Thymus (tissue), 11 donors: ENCODE measurements around the gene HID1. TPM values are rescaled to one million over a fixed set of nuclear protein-coding genes. Genes with fewer than 3 reads are reported as not detected.

Experiments used
- DNase-seq, 9 donors: peaks; one replicate each; pipeline ENCODE4 v3.0.0-alpha.2; 2013; ENCODE audit warnings: low spot score in 9 of 9, low read depth in 6 of 9, missing footprints in 1 of 9
- H3K27ac ChIP-seq, 2 donors: one replicate each; pipeline ENCODE4 v1.5.1; 2013; ENCODE audit warnings: control low read depth in 1 of 2, low read depth in 1 of 2, low read length in 1 of 2, mild to moderate bottlenecking in 1 of 2, moderate library complexity in 1 of 2
- H3K27me3 ChIP-seq, 2 donors: one replicate each; pipeline ENCODE4 v1.5.1; 2013; ENCODE audit warnings: low read length in 1 of 2; ENCODE audit not compliant: control insufficient read depth in 2 of 2, insufficient read depth in 1 of 2
- H3K36me3 ChIP-seq, 2 donors: one replicate each; pipeline ENCODE4 v1.5.1; 2013; ENCODE audit warnings: low read length in 1 of 2, mild to moderate bottlenecking in 1 of 2, moderate library complexity in 1 of 2; ENCODE audit not compliant: control insufficient read depth in 2 of 2, insufficient read depth in 2 of 2
- H3K4me1 ChIP-seq, 2 donors: one replicate each; pipeline ENCODE4 v1.5.1; 2013; ENCODE audit warnings: low read length in 2 of 2; ENCODE audit not compliant: control insufficient read depth in 2 of 2, insufficient read depth in 2 of 2
- H3K4me3 ChIP-seq, 2 donors: one replicate each; pipeline ENCODE4 v1.5.1; 2013; ENCODE audit warnings: low read length in 2 of 2, control low read depth in 1 of 2, mild to moderate bottlenecking in 1 of 2
- H3K9me3 ChIP-seq, 2 donors: one replicate each; pipeline ENCODE4 v1.5.1; 2013; ENCODE audit warnings: low read length in 1 of 2, mild to moderate bottlenecking in 1 of 2; ENCODE audit not compliant: control insufficient read depth in 2 of 2, insufficient read depth in 1 of 2
- WGBS: extraction: QIAGEN DNeasy Blood & Tissue Kit; methylation state at CpG from one replicate; pipeline ENCODE4 v1.1.7; 2013; 5-methylcytosine and 5-hydroxymethylcytosine counted together
- polyA plus RNA-seq: library from polyadenylated mRNA; stranded (reverse); fragments of 200-250 nt; gene quantifications from one replicate; pipeline ENCODE4 v1.2.3, GENCODE V29; 2013
- total RNA-seq: library from RNA; stranded (reverse); fragments of 120-200 nt; gene quantifications from one replicate; pipeline ENCODE4 v1.2.4, GENCODE V29; 2013
- donor health status: healthy.

HID1 gene
- total and polyA plus RNA-seq, 2 donors, result 1.3 to 9.9 TPM

DNA sequence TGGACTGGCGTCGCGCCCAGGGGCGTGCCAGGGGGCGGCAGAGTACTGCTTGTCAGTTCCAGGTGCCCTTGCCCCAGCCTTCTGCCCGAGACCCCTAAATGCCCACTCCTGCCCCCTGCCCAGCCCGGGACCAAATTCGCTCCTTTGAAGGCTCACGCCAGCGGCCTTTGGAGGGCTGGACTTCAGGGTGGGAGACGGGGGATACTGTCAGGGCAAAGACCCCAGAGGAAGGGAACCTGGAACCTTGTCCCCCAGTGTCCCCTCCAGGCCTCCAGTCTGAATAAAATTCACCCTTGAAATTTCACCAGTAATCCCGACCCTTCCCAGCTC lies 36.1 kb downstream of the HID1 start:
- H3K9me3 ChIP-seq, result peaks cover 1 to 4% of the 10 kb centered on the region in 2 donors
- no peak overlapping the region for H3K4me3 ChIP-seq
- 18% methylated on average over 12 of the region's 12 CpGs for WGBS
- H3K4me1 ChIP-seq, result no peaks in the 10 kb centered on the region
- DNase-seq, result no peak
- peaks cover 42 to 92% of the 10 kb centered on the region in 2 donors for H3K27me3 ChIP-seq
- no peak overlapping the region for H3K27ac ChIP-seq
- no peaks in the 10 kb centered on the region for H3K36me3 ChIP-seq

DNA sequence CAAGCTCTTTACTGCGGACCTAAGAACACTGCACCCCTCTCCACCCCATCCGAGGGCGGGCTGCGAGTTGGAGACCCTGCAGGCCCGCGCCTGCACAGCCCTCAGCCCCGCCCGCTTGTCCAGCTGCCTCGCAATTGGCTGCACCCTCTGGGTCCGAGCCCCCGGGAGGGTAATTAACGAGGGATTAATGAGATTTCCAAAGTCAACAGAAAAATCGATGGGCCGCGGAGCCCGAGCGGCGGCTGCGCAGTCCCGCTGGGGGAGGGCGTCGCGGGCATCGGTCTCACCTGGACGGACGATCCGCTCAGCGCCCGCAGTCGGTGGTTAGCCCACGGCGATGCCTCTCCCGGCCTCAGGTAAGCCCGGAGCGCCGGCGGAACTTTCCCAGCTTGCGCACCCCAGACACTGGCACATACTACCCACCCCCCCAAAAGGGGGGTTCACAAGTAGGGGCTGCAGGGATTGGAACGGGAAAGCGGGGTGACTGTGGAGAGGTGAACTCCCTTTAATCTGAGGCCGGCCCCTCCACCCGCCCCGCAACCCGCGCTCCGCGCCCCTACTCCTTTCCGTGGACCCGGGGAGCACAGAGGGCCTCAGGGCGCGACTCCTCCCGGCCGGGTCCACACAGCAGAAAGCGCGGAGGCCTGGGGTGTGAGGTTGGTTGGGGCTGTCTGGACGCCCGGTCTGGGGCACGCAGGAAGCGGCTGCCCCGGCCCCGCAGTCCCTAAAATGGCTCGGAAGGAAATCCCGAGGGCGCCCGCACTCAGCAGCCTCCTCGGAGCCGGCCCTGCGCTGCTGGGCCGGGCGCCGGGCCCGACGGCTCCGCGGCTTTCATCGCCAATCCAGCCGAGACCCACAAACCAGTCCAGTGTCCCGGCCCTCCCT lies 36.7 kb downstream of the HID1 start, which contains the start of gene OTOP3:
OTOP3 (plus strand) TSS at position 314 of the 885 bp plus-strand sequence; CDS start at position 338, 24 bp downstream.
- Histone ChIP-seq H3K4me1 (no peaks in the 10 kb centered on the region), H3K4me3 (no peak within 1 kb of the TSS), H3K9me3 (peaks cover 1 to 4% of the 10 kb centered on the region in 2 donors), H3K36me3 (no peaks in the 10 kb centered on the region), H3K27me3 (peaks cover 42 to 92% of the 10 kb centered on the region in 2 donors), H3K27ac (no peak within 1 kb of the TSS)
- DNase-seq, result no peak
- WGBS, result 7% methylated on average over 78 of the region's 78 CpGs

DNA sequence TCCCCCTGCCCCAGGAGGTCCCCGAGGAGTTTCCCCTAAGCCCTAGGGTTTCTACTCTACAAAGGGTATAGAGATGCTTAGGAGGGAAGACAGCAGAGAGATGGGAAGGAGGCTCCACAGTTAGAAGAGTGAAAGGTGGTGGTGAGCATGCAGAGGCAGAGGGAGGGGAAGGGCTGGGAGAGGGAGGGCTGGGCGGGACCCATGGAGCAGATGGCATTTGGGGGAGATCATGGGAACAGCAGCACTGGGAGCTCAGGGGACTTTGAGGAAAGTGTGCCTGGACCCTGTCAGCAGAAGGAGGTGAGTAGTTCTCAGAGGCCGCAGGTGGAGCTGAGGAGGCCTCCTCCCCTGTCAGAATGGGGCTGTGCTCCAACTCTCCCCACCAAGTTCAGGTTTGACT lies 37.5 kb downstream of the HID1 start:
- no peak for DNase-seq
- peaks cover 42 to 95% of the 10 kb centered on the region in 2 donors for H3K27me3 ChIP-seq
- H3K9me3 ChIP-seq, result peaks cover 1 to 4% of the 10 kb centered on the region in 2 donors
- no peak overlapping the region for H3K4me3 ChIP-seq
- no peaks in the 10 kb centered on the region for H3K36me3 ChIP-seq
- WGBS, result 85% methylated on average over 3 of the region's 3 CpGs
- no peak overlapping the region for H3K27ac ChIP-seq
- H3K4me1 ChIP-seq, result no peaks in the 10 kb centered on the region

DNA sequence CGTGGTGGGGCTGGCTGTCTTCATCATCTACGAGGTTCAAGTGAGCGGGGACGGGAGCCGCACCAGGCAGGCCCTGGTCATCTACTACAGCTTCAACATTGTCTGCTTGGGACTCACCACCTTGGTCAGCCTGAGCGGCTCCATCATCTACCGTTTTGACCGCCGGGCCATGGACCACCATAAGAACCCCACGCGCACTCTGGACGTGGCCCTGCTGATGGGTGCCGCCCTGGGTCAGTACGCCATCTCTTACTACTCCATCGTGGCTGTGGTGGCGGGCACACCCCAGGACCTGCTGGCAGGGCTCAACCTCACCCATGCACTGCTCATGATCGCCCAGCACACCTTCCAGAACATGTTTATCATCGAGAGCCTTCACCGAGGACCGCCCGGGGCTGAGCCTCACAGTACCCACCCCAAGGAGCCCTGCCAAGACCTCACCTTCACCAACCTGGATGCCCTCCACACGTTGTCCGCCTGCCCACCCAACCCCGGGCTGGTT lies 42.0 kb downstream of the HID1 start:
- Histone ChIP-seq H3K27ac (no peak overlapping the region), H3K9me3 (peaks cover 0 to 1% of the 10 kb centered on the region in 2 donors), H3K27me3 (peaks cover 22 to 92% of the 10 kb centered on the region in 2 donors), H3K36me3 (no peaks in the 10 kb centered on the region), H3K4me1 (no peaks in the 10 kb centered on the region), H3K4me3 (no peak overlapping the region)
- DNase-seq, result no peak
- WGBS, result 94% methylated on average over 24 of the region's 24 CpGs

DNA sequence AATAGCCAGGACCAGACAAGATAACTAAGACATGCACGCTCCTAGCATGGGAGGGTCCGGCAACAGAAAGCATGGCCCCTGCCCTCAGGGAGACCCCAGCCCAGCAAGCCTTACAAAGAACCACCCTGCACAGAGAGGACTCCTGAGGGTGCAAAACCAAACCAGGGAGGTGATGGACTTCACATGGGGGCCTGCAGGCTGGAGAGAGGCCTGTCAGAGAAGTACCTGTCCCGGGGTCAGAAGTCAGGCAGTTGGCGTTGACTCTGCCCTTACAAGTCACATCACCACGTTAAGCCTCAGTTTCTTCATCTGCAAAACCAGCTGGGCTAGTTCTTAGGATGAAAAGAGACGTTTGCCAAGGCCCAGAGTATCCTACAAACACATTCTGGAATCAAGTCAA lies 43.8 kb downstream of the HID1 start:
- H3K4me1 ChIP-seq, result no peaks in the 10 kb centered on the region
- WGBS, result 88% methylated on average over 6 of the region's 6 CpGs

DNA sequence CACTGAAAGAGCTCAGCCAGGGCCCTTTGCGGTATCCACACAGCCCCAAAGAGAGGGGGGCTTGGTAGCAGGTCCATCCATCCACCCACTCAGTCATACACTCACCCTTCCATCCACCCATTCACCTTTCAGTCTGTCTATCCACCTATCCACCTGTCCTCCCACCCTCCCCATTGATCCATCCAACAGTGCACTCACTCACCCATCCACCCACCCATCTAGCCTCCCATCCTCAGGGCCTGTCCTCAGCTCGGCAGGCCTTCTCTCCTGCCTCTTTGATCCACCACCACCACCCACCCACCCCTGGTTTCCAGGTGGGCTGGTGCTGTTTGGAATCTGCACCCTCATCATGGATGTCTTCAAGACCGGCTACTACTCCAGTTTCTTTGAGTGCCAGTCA lies 47.3 kb downstream of the HID1 start:
- Histone ChIP-seq H3K4me1 (peaks cover 0 to 9% of the 10 kb centered on the region in 2 donors), H3K9me3 (peaks cover 0 to 2% of the 10 kb centered on the region in 2 donors), H3K27ac (no peak overlapping the region), H3K36me3 (no peaks in the 10 kb centered on the region), H3K4me3 (no peak overlapping the region), H3K27me3 (peaks cover 47 to 94% of the 10 kb centered on the region in 2 donors)
- 86% methylated on average over 3 of the region's 3 CpGs for WGBS
- no peak for DNase-seq

More for the DNA sequence above, 43.8 kb downstream of the HID1 start:
- peaks cover 32 to 92% of the 10 kb centered on the region in 2 donors for H3K27me3 ChIP-seq
- H3K4me3 ChIP-seq, result no peak overlapping the region
- H3K36me3 ChIP-seq, result no peaks in the 10 kb centered on the region
- no peak for DNase-seq
- H3K9me3 ChIP-seq, result peaks cover 0 to 2% of the 10 kb centered on the region in 2 donors
- H3K27ac ChIP-seq, result no peak overlapping the region

DNA sequence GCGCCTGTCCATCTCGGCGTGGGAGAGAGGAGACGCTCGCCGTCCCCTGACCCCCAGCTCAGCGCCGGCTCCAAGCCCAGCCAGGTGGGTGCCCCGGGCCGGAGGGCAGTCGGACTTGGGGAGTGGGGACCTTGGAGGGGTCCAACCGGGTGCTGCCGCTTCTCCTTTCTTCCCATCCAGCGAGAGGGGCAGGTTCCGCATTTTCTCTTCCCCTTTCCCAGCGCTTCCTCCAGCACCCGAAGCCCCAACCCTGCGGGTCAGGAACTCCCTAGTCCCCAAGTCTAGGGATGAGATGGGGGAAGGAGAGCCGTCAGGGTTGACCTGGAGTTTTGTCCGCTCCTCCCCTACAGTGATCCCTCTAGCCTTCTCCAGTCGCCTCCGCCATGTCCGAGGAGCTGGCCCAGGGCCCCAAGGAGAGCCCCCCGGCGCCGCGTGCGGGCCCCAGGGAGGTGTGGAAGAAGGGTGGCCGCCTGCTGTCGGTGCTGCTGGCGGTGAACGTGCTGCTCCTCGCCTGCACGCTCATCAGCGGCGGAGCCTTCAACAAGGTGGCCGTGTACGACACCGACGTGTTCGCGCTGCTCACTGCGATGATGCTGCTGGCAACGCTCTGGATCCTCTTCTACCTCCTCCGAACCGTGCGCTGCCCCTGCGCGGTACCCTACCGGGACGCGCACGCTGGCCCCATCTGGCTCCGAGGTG lies 48.2 kb downstream of the HID1 start, which contains the start of gene OTOP2:
OTOP2 (plus strand) TSS at position 24 of the 699 bp plus-strand sequence; CDS start at position 384, 360 bp downstream.
- H3K4me1 ChIP-seq, result peaks cover 0 to 9% of the 10 kb centered on the region in 2 donors
- DNase-seq, result peak in 1 of 9 donors; percentile 10
- 4% methylated on average over 54 of the region's 54 CpGs for WGBS
- peaks cover 0 to 2% of the 10 kb centered on the region in 2 donors for H3K9me3 ChIP-seq
- H3K27ac ChIP-seq, result no peak within 1 kb of the TSS
- H3K4me3 ChIP-seq, result peak within 1 kb of the TSS in 1 of 2 donors; percentile 24
- H3K27me3 ChIP-seq, result peaks cover 47 to 96% of the 10 kb centered on the region in 2 donors
- H3K36me3 ChIP-seq, result no peaks in the 10 kb centered on the region

DNA sequence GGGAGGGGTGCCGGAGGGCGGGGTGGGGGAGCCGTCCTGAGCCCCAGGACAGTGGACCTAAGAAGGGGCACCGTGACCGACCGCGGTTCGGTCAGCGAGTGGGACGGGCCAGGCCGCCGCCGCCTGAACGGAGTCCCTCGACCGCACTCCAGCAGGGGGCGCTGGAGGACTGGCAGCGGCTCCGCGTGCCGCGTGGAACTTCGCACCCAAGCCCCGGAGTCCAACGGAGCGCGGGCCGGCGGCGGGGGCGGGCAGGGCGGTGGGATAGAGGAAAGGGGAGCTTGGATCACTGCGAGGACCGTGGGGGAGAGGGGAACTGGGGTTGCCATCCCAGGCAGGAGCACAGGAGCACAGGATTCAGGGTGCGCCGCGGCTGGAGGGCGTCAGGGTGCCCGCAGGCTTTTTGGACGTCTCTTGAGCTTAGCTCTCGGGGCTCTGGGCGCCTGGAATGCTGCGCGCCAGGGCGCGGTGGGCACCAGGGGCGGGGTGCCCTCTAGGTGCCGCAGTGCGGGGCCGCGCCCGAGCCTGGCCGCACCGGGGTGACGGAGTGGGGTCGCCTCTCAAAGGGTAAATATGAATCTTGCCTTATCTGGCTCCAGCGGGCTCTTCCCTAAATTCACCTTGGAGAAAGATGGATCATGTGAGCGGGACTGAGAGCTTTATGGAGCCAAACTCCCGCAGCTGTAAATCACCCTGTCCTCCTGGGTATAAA lies 48.9 kb downstream of the HID1 start:
- Histone ChIP-seq H3K36me3 (no peaks in the 10 kb centered on the region), H3K4me1 (peaks cover 0 to 9% of the 10 kb centered on the region in 2 donors), H3K27ac (no peak overlapping the region), H3K27me3 (peaks cover 47 to 94% of the 10 kb centered on the region in 2 donors), H3K9me3 (peaks cover 0 to 2% of the 10 kb centered on the region in 2 donors), H3K4me3 (peak overlapping the region in 1 of 2 donors; percentile 24)
- DNase-seq, result peak in 8 of 9 donors; percentile 16 to 65 (median 32)
- WGBS, result 6% methylated on average over 59 of the region's 59 CpGs
